ENCODE measurements around the gene SYT15. TPM values are rescaled to one million over a fixed set of nuclear protein-coding genes. Genes with fewer than 3 reads are reported as not detected.
"Not testable (repeated sequence)": the region's sequence is repeated elsewhere in the genome, so short reads cannot be mapped to it uniquely, and the experiment has no call there.

Gene SYT15
- total RNA-seq, 4 donors from 2014 or later: 4.2 to 11.0 (median 6.9) TPM

- H3K4me3 ChIP-seq; DNase-seq (ENCODE audit: low spot score in 2 of 2); H3K27ac ChIP-seq; H3K9me3 ChIP-seq; H3K4me1 ChIP-seq; H3K36me3 ChIP-seq; H3K27me3 ChIP-seq: not testable (repeated sequence)
- WGBS, 2 donors: 82% methylated on average over 3 of the region's 8 CpGs; no CpG with 5 or more reads in 1 of the 2 donors
These were observed 45.1 kb downstream of the SYT15 start for GRCh38 chr10:46623899-46624654.

GRCh38 chr10:46629805-46630204, 50.9 kb downstream of the SYT15 start:
- H3K36me3 ChIP-seq: not testable (repeated sequence)

DNA sequence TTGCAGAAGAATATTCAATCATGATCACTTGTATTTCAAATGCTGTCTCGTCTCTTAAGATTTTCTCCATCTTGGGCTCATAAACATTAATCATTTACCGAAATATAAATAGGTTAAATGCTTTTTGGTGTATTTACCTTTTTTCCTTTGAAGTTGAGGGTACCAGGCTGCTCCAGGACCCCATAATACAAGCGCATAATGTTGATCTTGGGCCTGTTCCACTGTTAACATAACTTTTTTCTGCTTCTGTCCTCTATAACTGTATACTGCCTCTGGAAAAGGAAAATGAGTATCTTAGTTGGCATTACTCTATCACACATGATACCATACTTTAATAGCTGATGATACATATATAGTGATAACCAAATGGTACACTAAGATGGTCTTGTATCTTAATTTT, 51.9 kb downstream of the SYT15 start:
- not testable (repeated sequence) for H3K27ac ChIP-seq; DNase-seq (ENCODE audit: low spot score in 2 of 2); H3K27me3 ChIP-seq; H3K9me3 ChIP-seq; H3K36me3 ChIP-seq; H3K4me1 ChIP-seq; H3K4me3 ChIP-seq
- WGBS, 2 donors: no CpG with 5 or more reads among the region's 3 CpGs

More at GRCh38 chr10:46629805-46630204, 50.9 kb downstream of the SYT15 start:
- not testable (repeated sequence) for H3K4me3 ChIP-seq; H3K27ac ChIP-seq; H3K27me3 ChIP-seq; H3K9me3 ChIP-seq; H3K4me1 ChIP-seq; DNase-seq (ENCODE audit: low spot score in 2 of 2)
- WGBS, 2 donors: no CpG with 5 or more reads among the region's 1 CpG

DNA sequence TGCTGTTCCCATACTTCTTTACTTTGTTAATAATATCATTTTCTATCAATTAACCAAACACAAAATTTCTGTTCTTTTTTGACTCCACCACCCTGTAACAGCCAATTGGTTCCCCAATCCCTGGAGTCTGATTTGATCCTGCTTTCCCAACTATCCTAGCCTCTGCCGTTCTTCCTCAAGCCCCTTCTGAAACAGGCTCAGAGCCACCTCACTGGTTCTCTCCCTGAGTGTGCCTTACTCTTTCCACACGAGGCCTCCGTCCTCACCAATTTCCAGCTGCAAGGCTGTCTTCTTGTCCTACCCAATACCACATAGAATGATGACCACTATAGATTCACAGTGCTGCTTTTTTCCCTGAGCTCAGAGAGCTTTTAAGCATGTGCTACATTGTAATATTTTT, 52.8 kb downstream of the SYT15 start:
- not testable (repeated sequence) for H3K4me1 ChIP-seq; H3K4me3 ChIP-seq; H3K27ac ChIP-seq; H3K36me3 ChIP-seq; DNase-seq (ENCODE audit: low spot score in 2 of 2); H3K27me3 ChIP-seq; H3K9me3 ChIP-seq
- WGBS, 2 donors: no CpG with 5 or more reads among the region's 3 CpGs

DNA sequence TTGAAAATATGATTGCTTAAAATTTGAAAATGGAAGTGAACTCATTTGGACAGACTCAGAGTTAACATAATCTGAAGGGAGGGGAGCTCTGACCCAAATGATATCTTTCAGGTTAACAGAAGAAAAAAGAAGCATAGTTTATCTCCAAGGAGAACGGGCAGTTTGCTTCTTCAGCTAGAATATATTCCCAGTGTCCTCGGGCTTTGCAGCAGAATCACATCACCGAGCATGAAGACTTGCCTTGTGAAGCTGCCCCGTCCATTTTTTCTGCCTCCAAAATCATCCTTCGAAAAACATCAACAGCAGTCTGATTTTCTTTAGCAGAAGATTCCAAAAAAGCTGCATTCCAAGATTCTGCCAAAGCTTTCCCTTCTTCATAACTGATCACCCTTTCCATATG, 55.8 kb downstream of the SYT15 start:
- not testable (repeated sequence) for H3K4me1 ChIP-seq; H3K27ac ChIP-seq; H3K36me3 ChIP-seq; DNase-seq (ENCODE audit: low spot score in 2 of 2); H3K27me3 ChIP-seq; H3K9me3 ChIP-seq
- WGBS, 2 donors: 13 to 18% methylated on average over 5 of the region's 5 CpGs
- peak overlapping the region in 2 of 4 donors; percentile 10 to 15 for H3K4me3 ChIP-seq

DNA sequence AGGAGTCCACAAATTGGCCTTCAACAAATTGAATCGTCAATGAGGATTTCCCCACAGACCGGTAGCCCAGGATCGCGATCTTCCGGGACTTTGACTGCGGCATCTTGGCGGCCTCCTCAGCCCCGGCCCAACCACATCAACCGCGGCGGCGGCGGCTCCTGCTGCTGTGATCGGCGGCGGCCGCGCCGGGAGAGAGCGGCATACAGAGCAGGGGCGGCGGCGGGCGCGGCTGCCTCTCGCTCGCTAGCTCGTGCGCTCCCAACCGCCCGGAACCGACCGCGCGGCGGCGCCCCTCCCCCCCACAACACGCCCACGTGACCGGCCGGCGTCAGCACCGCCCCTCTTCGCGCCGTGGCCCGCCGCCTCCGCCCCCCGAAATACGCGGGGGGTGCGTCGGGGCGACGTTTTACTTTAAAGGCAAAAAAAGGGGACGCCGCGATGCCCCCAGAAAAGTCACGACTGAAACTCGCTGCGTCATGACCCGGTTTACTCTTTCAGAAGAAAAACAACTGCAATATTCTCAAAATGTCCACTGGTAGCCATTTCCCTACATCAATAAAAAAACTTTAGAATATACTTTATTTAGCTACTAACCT, 56.5 kb downstream of the SYT15 start:
- not testable (repeated sequence) for DNase-seq (ENCODE audit: low spot score in 2 of 2)
- 0% methylated on average over 4 to 7 of the region's 63 CpGs for WGBS, 2 donors
- H3K27ac ChIP-seq: peak overlapping the region in 2 of 4 donors; percentile 79 to 82

DNA sequence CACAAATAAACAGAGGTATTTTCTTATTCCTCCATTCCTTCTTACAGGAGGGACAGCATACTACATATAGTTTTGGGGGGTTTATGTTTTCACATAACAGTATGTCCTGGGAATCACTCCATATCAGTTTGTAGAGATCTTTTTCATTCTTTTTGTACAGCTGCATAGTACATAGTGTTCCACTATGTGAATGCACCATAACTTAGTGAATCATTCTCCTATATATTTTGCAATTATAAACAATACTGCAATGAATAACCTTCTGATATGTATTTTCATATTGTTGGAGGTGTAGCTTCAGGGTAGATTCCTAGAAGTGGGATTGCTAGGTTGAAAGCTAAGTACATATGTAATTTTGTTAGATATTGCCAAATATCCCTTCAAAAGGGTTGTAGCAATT, 61.1 kb downstream of the SYT15 start:
- not testable (repeated sequence) for H3K4me3 ChIP-seq; H3K9me3 ChIP-seq; H3K4me1 ChIP-seq; DNase-seq (ENCODE audit: low spot score in 2 of 2); H3K27ac ChIP-seq; H3K36me3 ChIP-seq; H3K27me3 ChIP-seq

More for the DNA sequence above, 56.5 kb downstream of the SYT15 start:
- not testable (repeated sequence) for H3K4me1 ChIP-seq, H3K36me3 ChIP-seq, H3K27me3 ChIP-seq, H3K9me3 ChIP-seq
- H3K4me3 ChIP-seq: peak overlapping the region in 3 of 4 donors; percentile 24 to 51 (median 29)

Other genes with a start within 250 kb of the SYT15 start
- gene ANXA8L1, start 203.4 kb upstream of the SYT15 start, total RNA-seq: 1 to 10 TPM in 3 of 4 donors, not detected in 1; 7.3 to 9.0 (median 8.6) TPM
- under 1 TPM in 1 of 4 donors, not detected in 3; 0.63 TPM for gene NPY4R, start 113.2 kb upstream of the SYT15 start, total RNA-seq
- gene GPRIN2, start 22.5 kb upstream of the SYT15 start, total RNA-seq: 1 to 10 TPM in 3 of 4 donors, under 1 TPM in 1; 0.98 to 2.8 (median 2.3) TPM

All from tibial nerve (tissue), 4 donors.